ENCODE measurements around the gene TARM1. TPM values are rescaled to one million over a fixed set of nuclear protein-coding genes. Genes with fewer than 3 reads are reported as not detected.
A peak's percentile ranks its signal among the peaks of the same experiment; 100 is the strongest.

The TARM1 gene
- total and polyA plus RNA-seq, 4 donors = 0.17 to 0.50 TPM; not detected in 2

GRCh38 chr19:54115109-54116063, 34.2 kb upstream of the TARM1 start, which contains the start of the genes PRPF31 and TFPT:
TSS of gene PRPF31 (plus strand) at chr19:54115754. CDS start at chr19:54118279, 2,525 bp downstream.
TSS of gene TFPT (minus strand) at chr19:54115657. CDS start at chr19:54115269, 388 bp downstream.
- 0% methylated on average over 51 of the region's 60 CpGs for WGBS (ENCODE audit: insufficient coverage)
- peak within 1 kb of the TSS; percentile 94 for H3K27ac ChIP-seq (ENCODE audit: low read depth, low read length)
- H3K36me3 ChIP-seq (ENCODE audit: control insufficient read depth, insufficient read depth, low read length) = peaks cover 54% of the 10 kb centered on the region
- peak; percentile 98 to 100 (median 100) for DNase-seq (ENCODE audit: low read depth in 4 of 6, low spot score in 6 of 6)
- no peaks in the 10 kb centered on the region for H3K9me3 ChIP-seq (ENCODE audit: control insufficient read depth, insufficient read depth, low read length)
- no peaks in the 10 kb centered on the region for H3K27me3 ChIP-seq (ENCODE audit: control insufficient read depth, insufficient read depth, low read length)
- peaks cover 23% of the 10 kb centered on the region for H3K4me1 ChIP-seq (ENCODE audit: control insufficient read depth, insufficient read depth, low read length)
- peak within 1 kb of the TSS; percentile 89 for H3K4me3 ChIP-seq (ENCODE audit: low read depth, low read length)

- H3K27me3 ChIP-seq (ENCODE audit: control insufficient read depth, insufficient read depth, low read length) = no peaks in the 10 kb centered on the region
- peak in 1 of 6 donors; percentile 15 for DNase-seq (ENCODE audit: low read depth in 4 of 6, low spot score in 6 of 6)
These were observed 33.4 kb upstream of the TARM1 start for GRCh38 chr19:54114340-54115108.

GRCh38 chr19:54109651-54110050, 28.5 kb upstream of the TARM1 start:
- WGBS (ENCODE audit: insufficient coverage) = 85% methylated on average over 2 of the region's 6 CpGs
- peaks cover 10% of the 10 kb centered on the region for H3K4me1 ChIP-seq (ENCODE audit: control insufficient read depth, insufficient read depth, low read length)
- H3K27me3 ChIP-seq (ENCODE audit: control insufficient read depth, insufficient read depth, low read length) = no peaks in the 10 kb centered on the region
- H3K4me3 ChIP-seq (ENCODE audit: low read depth, low read length) = no peak overlapping the region
- H3K27ac ChIP-seq (ENCODE audit: low read depth, low read length) = no peak overlapping the region
- H3K36me3 ChIP-seq (ENCODE audit: control insufficient read depth, insufficient read depth, low read length) = peaks cover 85% of the 10 kb centered on the region
- no peaks in the 10 kb centered on the region for H3K9me3 ChIP-seq (ENCODE audit: control insufficient read depth, insufficient read depth, low read length)
- DNase-seq (ENCODE audit: low read depth in 4 of 6, low spot score in 6 of 6) = no peak

More at GRCh38 chr19:54114340-54115108, 33.4 kb upstream of the TARM1 start:
- H3K4me1 ChIP-seq (ENCODE audit: control insufficient read depth, insufficient read depth, low read length) = peaks cover 23% of the 10 kb centered on the region
- peak overlapping the region; percentile 94 for H3K27ac ChIP-seq (ENCODE audit: low read depth, low read length)
- no peaks in the 10 kb centered on the region for H3K9me3 ChIP-seq (ENCODE audit: control insufficient read depth, insufficient read depth, low read length)
- WGBS (ENCODE audit: insufficient coverage) = 27% methylated on average over 28 of the region's 28 CpGs
- peak overlapping the region; percentile 89 for H3K4me3 ChIP-seq (ENCODE audit: low read depth, low read length)
- peaks cover 54% of the 10 kb centered on the region for H3K36me3 ChIP-seq (ENCODE audit: control insufficient read depth, insufficient read depth, low read length)

- no peak overlapping the region for H3K27ac ChIP-seq (ENCODE audit: low read depth, low read length)
- DNase-seq (ENCODE audit: low read depth in 4 of 6, low spot score in 6 of 6) = no peak
- H3K27me3 ChIP-seq (ENCODE audit: control insufficient read depth, insufficient read depth, low read length) = no peaks in the 10 kb centered on the region
- no peak overlapping the region for H3K4me3 ChIP-seq (ENCODE audit: low read depth, low read length)
- H3K4me1 ChIP-seq (ENCODE audit: control insufficient read depth, insufficient read depth, low read length) = peaks cover 9% of the 10 kb centered on the region
- 85% methylated on average over 2 of the region's 7 CpGs for WGBS (ENCODE audit: insufficient coverage)
- no peaks in the 10 kb centered on the region for H3K9me3 ChIP-seq (ENCODE audit: control insufficient read depth, insufficient read depth, low read length)
- H3K36me3 ChIP-seq (ENCODE audit: control insufficient read depth, insufficient read depth, low read length) = peaks cover 80% of the 10 kb centered on the region
These were observed 27.3 kb upstream of the TARM1 start for GRCh38 chr19:54108496-54108895.

GRCh38 chr19:54107876-54108490, 26.8 kb upstream of the TARM1 start:
- Histone ChIP-seq H3K4me3 (ENCODE audit: low read depth, low read length) (no peak overlapping the region), H3K4me1 (ENCODE audit: control insufficient read depth, insufficient read depth, low read length) (peaks cover 12% of the 10 kb centered on the region), H3K9me3 (ENCODE audit: control insufficient read depth, insufficient read depth, low read length) (no peaks in the 10 kb centered on the region), H3K27me3 (ENCODE audit: control insufficient read depth, insufficient read depth, low read length) (no peaks in the 10 kb centered on the region), H3K27ac (ENCODE audit: low read depth, low read length) (no peak overlapping the region), H3K36me3 (ENCODE audit: control insufficient read depth, insufficient read depth, low read length) (peaks cover 80% of the 10 kb centered on the region)
- no peak for DNase-seq (ENCODE audit: low read depth in 4 of 6, low spot score in 6 of 6)
- 86% methylated on average over 18 of the region's 21 CpGs for WGBS (ENCODE audit: insufficient coverage)

- H3K36me3 ChIP-seq (ENCODE audit: control insufficient read depth, insufficient read depth, low read length) = peaks cover 72% of the 10 kb centered on the region
- DNase-seq (ENCODE audit: low read depth in 4 of 6, low spot score in 6 of 6) = no peak
- WGBS (ENCODE audit: insufficient coverage) = 90% methylated on average over 11 of the region's 15 CpGs
These were observed 25.6 kb upstream of the TARM1 start for GRCh38 chr19:54106716-54107115.

GRCh38 chr19:54105796-54106195, 24.6 kb upstream of the TARM1 start:
- peaks cover 65% of the 10 kb centered on the region for H3K36me3 ChIP-seq (ENCODE audit: control insufficient read depth, insufficient read depth, low read length)
- 93% methylated on average over 10 of the region's 10 CpGs for WGBS (ENCODE audit: insufficient coverage)

More at GRCh38 chr19:54106716-54107115, 25.6 kb upstream of the TARM1 start:
- peaks cover 18% of the 10 kb centered on the region for H3K4me1 ChIP-seq (ENCODE audit: control insufficient read depth, insufficient read depth, low read length)
- no peak overlapping the region for H3K4me3 ChIP-seq (ENCODE audit: low read depth, low read length)
- H3K27ac ChIP-seq (ENCODE audit: low read depth, low read length) = no peak overlapping the region
- H3K9me3 ChIP-seq (ENCODE audit: control insufficient read depth, insufficient read depth, low read length) = no peaks in the 10 kb centered on the region
- H3K27me3 ChIP-seq (ENCODE audit: control insufficient read depth, insufficient read depth, low read length) = no peaks in the 10 kb centered on the region

GRCh38 chr19:54104998-54105715, 24.0 kb upstream of the TARM1 start:
- no peaks in the 10 kb centered on the region for H3K9me3 ChIP-seq (ENCODE audit: control insufficient read depth, insufficient read depth, low read length)
- peaks cover 18% of the 10 kb centered on the region for H3K4me1 ChIP-seq (ENCODE audit: control insufficient read depth, insufficient read depth, low read length)
- H3K27ac ChIP-seq (ENCODE audit: low read depth, low read length) = no peak overlapping the region
- H3K36me3 ChIP-seq (ENCODE audit: control insufficient read depth, insufficient read depth, low read length) = peaks cover 58% of the 10 kb centered on the region
- DNase-seq (ENCODE audit: low read depth in 4 of 6, low spot score in 6 of 6) = no peak
- 95% methylated on average over 10 of the region's 11 CpGs for WGBS (ENCODE audit: insufficient coverage)
- no peak overlapping the region for H3K4me3 ChIP-seq (ENCODE audit: low read depth, low read length)
- no peaks in the 10 kb centered on the region for H3K27me3 ChIP-seq (ENCODE audit: control insufficient read depth, insufficient read depth, low read length)

More at GRCh38 chr19:54105796-54106195, 24.6 kb upstream of the TARM1 start:
- DNase-seq (ENCODE audit: low read depth in 4 of 6, low spot score in 6 of 6) = no peak
- Histone ChIP-seq H3K4me1 (ENCODE audit: control insufficient read depth, insufficient read depth, low read length) (peaks cover 18% of the 10 kb centered on the region), H3K27ac (ENCODE audit: low read depth, low read length) (no peak overlapping the region), H3K9me3 (ENCODE audit: control insufficient read depth, insufficient read depth, low read length) (no peaks in the 10 kb centered on the region), H3K27me3 (ENCODE audit: control insufficient read depth, insufficient read depth, low read length) (no peaks in the 10 kb centered on the region), H3K4me3 (ENCODE audit: low read depth, low read length) (no peak overlapping the region)

All from spinal cord (tissue), 10 donors.